MM.1S (cell line): Measurements from ENCODE around the gene DYNLT1.

Experiments used
- DNase-seq: peaks from one replicate; pipeline ENCODE4 v3.0.0-alpha.2; 2015
- H2AFZ ChIP-seq: fragments of 300-600 bp; sonication (generic); 2 replicates; pipeline ENCODE4 v1.6.0; 2016; ENCODE audit warnings: antibody characterized with exemption, low read length
- H3F3A ChIP-seq: fragments of 300-600 bp; sonication (generic); 2 replicates; pipeline ENCODE4 v1.6.1; 2016; ENCODE audit warnings: mild to moderate bottlenecking, antibody characterized with exemption, low read length, moderate library complexity, mixed read lengths; ENCODE audit not compliant: insufficient read depth
- H3K27ac ChIP-seq: fragments of 300-600 bp; sonication (generic); 2 replicates; pipeline ENCODE4 v1.5.1; 2016; ENCODE audit warnings: mild to moderate bottlenecking, low read length
- H3K27me3 ChIP-seq: fragments of 300-600 bp; sonication (generic); replicated peaks from 2 replicates; pipeline ENCODE4 v1.6.0; 2016; ENCODE audit warnings: low read length; ENCODE audit not compliant: insufficient read depth
- H3K36me3 ChIP-seq: fragments of 300-600 bp; sonication (generic); replicated peaks from 2 replicates; pipeline ENCODE4 v1.6.1; 2016; ENCODE audit warnings: mild to moderate bottlenecking, low read length, mixed read lengths; ENCODE audit not compliant: insufficient read depth
- H3K4me1 ChIP-seq: fragments of 300-600 bp; sonication (generic); 2 replicates; pipeline ENCODE4 v1.6.1; 2016; ENCODE audit warnings: low read length, mixed read lengths
- H3K4me2 ChIP-seq: fragments of 300-600 bp; sonication (generic); 2 replicates; pipeline ENCODE4 v1.6.0; 2016; ENCODE audit warnings: low read depth, low read length
- H3K4me3 ChIP-seq: fragments of 300-600 bp; sonication (generic); 2 replicates; pipeline ENCODE4 v1.5.1; 2016; ENCODE audit warnings: low read length, mixed read lengths
- H3K79me2 ChIP-seq: fragments of 300-600 bp; sonication (generic); 2 replicates; pipeline ENCODE4 v1.6.1; 2016; ENCODE audit warnings: mixed run types, low read length, mixed read lengths
- H3K9ac ChIP-seq: fragments of 300-600 bp; sonication (generic); 2 replicates; pipeline ENCODE4 v1.6.1; 2016; ENCODE audit warnings: low read length, mixed read lengths
- H3K9me2 ChIP-seq: fragments of 300-600 bp; sonication (generic); replicated peaks from 2 replicates; pipeline ENCODE4 v1.6.1; 2016; ENCODE audit warnings: mild to moderate bottlenecking, low read length, mixed read lengths; ENCODE audit not compliant: insufficient read depth
- H3K9me3 ChIP-seq: fragments of 300-600 bp; sonication (generic); replicated peaks from 2 replicates; pipeline ENCODE4 v1.6.1; 2016; ENCODE audit warnings: mild to moderate bottlenecking, low read length, mixed read lengths; ENCODE audit not compliant: insufficient read depth
- H4K20me1 ChIP-seq: fragments of 300-600 bp; sonication (generic); 2 replicates; pipeline ENCODE4 v1.6.1; 2016; ENCODE audit warnings: mild to moderate bottlenecking, low read length, moderate library complexity, mixed read lengths; ENCODE audit not compliant: insufficient read depth
- EZH2 ChIP-seq: fragments of 300-600 bp; sonication (generic); optimal IDR thresholded peaks from 2 replicates; pipeline ENCODE3; 2017; ENCODE audit warnings: low read depth, mild to moderate bottlenecking, antibody characterized with exemption, low read length, mixed read lengths
- EZH2phosphoT487 ChIP-seq: fragments of 300-600 bp; sonication (generic); IDR thresholded peaks from 2 replicates; pipeline ENCODE4 v1.6.1; 2018; ENCODE audit warnings: antibody characterized with exemption, low read length
- TF ChIP-seq, protein P1 (sequence below): fragments of 300-600 bp; sonication (generic); IDR thresholded peaks from 2 replicates; pipeline ENCODE4 v1.5.1; 2016; ENCODE audit warnings: antibody characterized with exemption, low read length, mixed read lengths

Gene DYNLT1

DNA sequence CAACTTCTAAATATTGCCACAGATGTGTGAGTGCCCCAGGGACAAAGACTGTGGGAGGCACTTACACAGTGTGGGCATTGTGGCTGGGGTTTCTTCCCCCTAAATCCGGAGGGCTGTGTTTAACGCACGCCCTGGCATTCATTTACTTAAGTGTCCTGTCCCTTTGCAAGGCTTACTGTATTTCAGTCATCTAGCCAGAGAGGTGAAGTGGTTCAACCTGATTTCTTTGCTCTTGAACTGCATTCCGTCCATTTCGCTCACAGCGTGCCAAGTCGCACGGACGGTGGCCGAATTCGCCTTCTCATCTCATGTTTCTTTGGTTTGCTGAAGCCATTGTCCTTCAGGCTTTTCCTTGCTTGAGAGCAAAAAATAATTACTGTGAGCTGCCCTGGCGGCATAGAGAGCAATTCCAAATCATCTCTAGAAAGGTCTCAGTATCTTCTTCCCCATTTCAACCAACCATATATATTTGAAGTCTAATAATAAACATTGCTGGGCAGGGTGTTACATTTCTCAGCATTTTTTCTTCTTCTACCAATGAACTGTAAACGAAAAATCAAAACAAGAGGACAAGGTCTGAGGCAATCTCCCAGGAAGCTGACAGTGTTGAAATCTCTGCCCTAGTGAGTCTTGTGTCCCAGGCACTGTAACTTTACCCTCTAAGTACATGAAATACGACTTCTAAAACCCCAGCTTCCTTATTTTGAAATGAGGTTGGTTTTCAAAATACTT, 22.3 kb upstream of the DYNLT1 start:
- Histone ChIP-seq H3K79me2 (no peaks in the 10 kb centered on the region), H3K9me3 (no peaks in the 10 kb centered on the region), H3K4me2 (no peak overlapping the region), H3K27me3 (no peaks in the 10 kb centered on the region), H3K9ac (no peak overlapping the region), H3F3A (no peaks in the 10 kb centered on the region), H3K27ac (no peak overlapping the region), H3K4me3 (no peak overlapping the region), H3K36me3 (no peaks in the 10 kb centered on the region), H2AFZ (no peak overlapping the region), H3K4me1 (no peaks in the 10 kb centered on the region), H3K9me2 (no peaks in the 10 kb centered on the region), H4K20me1 (no peaks in the 10 kb centered on the region)
- no peak for DNase-seq
- TF ChIP-seq, protein P1, sequence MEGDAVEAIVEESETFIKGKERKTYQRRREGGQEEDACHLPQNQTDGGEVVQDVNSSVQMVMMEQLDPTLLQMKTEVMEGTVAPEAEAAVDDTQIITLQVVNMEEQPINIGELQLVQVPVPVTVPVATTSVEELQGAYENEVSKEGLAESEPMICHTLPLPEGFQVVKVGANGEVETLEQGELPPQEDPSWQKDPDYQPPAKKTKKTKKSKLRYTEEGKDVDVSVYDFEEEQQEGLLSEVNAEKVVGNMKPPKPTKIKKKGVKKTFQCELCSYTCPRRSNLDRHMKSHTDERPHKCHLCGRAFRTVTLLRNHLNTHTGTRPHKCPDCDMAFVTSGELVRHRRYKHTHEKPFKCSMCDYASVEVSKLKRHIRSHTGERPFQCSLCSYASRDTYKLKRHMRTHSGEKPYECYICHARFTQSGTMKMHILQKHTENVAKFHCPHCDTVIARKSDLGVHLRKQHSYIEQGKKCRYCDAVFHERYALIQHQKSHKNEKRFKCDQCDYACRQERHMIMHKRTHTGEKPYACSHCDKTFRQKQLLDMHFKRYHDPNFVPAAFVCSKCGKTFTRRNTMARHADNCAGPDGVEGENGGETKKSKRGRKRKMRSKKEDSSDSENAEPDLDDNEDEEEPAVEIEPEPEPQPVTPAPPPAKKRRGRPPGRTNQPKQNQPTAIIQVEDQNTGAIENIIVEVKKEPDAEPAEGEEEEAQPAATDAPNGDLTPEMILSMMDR: no peak
- TF ChIP-seq EZH2phosphoT487 (no peak), EZH2 (no peak)

DNA sequence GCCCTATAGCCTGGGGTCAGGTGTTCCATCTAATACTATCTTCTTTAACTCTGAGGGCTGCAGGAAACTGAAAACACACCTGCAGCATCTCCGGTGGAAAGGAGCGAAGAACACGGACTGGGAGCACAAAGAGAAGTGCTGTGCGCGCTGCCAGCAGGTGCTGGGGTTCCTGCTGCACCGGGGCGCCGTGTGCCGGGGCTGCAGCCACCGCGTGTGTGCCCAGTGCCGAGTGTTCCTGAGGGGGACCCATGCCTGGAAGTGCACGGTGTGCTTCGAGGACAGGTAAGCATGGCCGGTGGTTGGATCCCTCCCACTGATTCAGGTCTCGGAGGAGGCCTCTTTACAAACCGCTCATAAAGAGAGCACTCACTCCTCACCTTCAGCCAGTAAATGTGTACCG, 20.8 kb upstream of the DYNLT1 start:
- no peak overlapping the region for H3K9ac ChIP-seq
- TF ChIP-seq, protein P1: no peak
- TF ChIP-seq EZH2: no peak
- TF ChIP-seq EZH2phosphoT487: no peak
- H3K36me3 ChIP-seq: no peaks in the 10 kb centered on the region
- H3F3A ChIP-seq: no peaks in the 10 kb centered on the region
- no peaks in the 10 kb centered on the region for H3K27me3 ChIP-seq
- H4K20me1 ChIP-seq: no peaks in the 10 kb centered on the region
- H2AFZ ChIP-seq: no peak overlapping the region
- no peaks in the 10 kb centered on the region for H3K9me2 ChIP-seq
- no peaks in the 10 kb centered on the region for H3K4me1 ChIP-seq
- no peak overlapping the region for H3K27ac ChIP-seq
- DNase-seq: no peak
- H3K4me3 ChIP-seq: no peak overlapping the region
- no peak overlapping the region for H3K4me2 ChIP-seq
- no peaks in the 10 kb centered on the region for H3K9me3 ChIP-seq
- H3K79me2 ChIP-seq: no peaks in the 10 kb centered on the region

DNA sequence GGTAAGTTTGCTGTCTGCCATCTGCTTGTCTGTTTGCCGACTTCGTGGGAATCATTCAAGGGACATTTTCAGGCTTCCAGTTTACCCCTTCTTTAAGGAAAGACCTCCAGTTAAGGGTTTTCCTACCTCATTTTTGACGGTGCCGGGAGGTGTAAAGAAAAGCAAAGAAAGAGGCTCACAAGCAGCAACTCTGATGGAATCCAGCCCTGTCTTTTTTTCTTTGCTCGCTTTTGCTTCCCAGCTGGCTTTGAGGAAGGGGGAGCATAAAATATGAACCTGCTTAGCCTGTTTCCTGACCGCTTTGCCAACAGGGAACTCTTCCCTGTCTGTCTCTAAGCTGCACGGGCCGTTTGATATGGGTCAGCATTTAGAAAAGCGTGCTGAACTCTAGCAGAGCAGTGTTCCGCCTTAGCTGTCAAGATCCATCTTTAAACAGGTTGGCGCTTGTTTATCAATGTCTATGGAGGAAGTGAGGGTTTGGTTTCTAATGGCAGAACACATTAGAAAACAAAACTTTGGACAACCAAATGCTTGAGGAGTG, 19.2 kb upstream of the DYNLT1 start:
- Histone ChIP-seq H2AFZ (no peak overlapping the region), H3K27me3 (no peaks in the 10 kb centered on the region), H3K9me2 (no peaks in the 10 kb centered on the region), H3K4me2 (no peak overlapping the region), H3K27ac (no peak overlapping the region), H3F3A (no peaks in the 10 kb centered on the region), H4K20me1 (no peaks in the 10 kb centered on the region), H3K79me2 (no peaks in the 10 kb centered on the region), H3K4me3 (no peak overlapping the region), H3K9ac (no peak overlapping the region), H3K36me3 (no peaks in the 10 kb centered on the region), H3K9me3 (no peaks in the 10 kb centered on the region), H3K4me1 (no peaks in the 10 kb centered on the region)
- DNase-seq: no peak
- TF ChIP-seq EZH2phosphoT487: no peak
- TF ChIP-seq, protein P1: no peak
- no peak for TF ChIP-seq EZH2
